ENCODE results near the gene PTPN7. TPM values are rescaled to one million over a fixed set of nuclear protein-coding genes. Genes with fewer than 3 reads are reported as not detected.
A peak's percentile ranks its signal among the peaks of the same experiment; 100 is the strongest.
"Not testable (repeated sequence)": the region's sequence is repeated elsewhere in the genome, so short reads cannot be mapped to it uniquely, and the experiment has no call there.

PTPN7 gene
- total RNA-seq, 1 donor from 2014 or later, result not detected

- DNase-seq (ENCODE audit: low read depth), result peak; percentile 81
These were observed 29.7 kb upstream of the PTPN7 start for GRCh38 chr1:202189918-202190715.

- peak; percentile 71 for DNase-seq (ENCODE audit: low read depth)
These were observed 28.8 kb upstream of the PTPN7 start for GRCh38 chr1:202189001-202189790.

GRCh38 chr1:202187697-202188407 is 27.4 kb upstream of the PTPN7 start:
- DNase-seq (ENCODE audit: low read depth), result peak; percentile 33

GRCh38 chr1:202187041-202187671 is 26.8 kb upstream of the PTPN7 start:
- no peak for DNase-seq (ENCODE audit: low read depth)

- DNase-seq (ENCODE audit: low read depth), result no peak
These were observed 25.9 kb upstream of the PTPN7 start for GRCh38 chr1:202186327-202186726.

- DNase-seq (ENCODE audit: low read depth), result peak; percentile 87
These were observed 24.5 kb upstream of the PTPN7 start for GRCh38 chr1:202184750-202185460.

GRCh38 chr1:202182040-202182877 is 21.9 kb upstream of the PTPN7 start:
- DNase-seq (ENCODE audit: low read depth), result peak; percentile 6

- no peak for DNase-seq (ENCODE audit: low read depth)
These were observed 21.2 kb upstream of the PTPN7 start for GRCh38 chr1:202181586-202181985.

- DNase-seq (ENCODE audit: low read depth), result not testable (repeated sequence)
These were observed 20.3 kb upstream of the PTPN7 start for GRCh38 chr1:202180751-202181139.

- no peak for DNase-seq (ENCODE audit: low read depth)
These were observed 19.7 kb upstream of the PTPN7 start for GRCh38 chr1:202179828-202180750.

GRCh38 chr1:202176949-202177927 is 16.8 kb upstream of the PTPN7 start:
- no peak for DNase-seq (ENCODE audit: low read depth)

- no peak for DNase-seq (ENCODE audit: low read depth)
These were observed 13.6 kb upstream of the PTPN7 start for GRCh38 chr1:202173993-202174392.

GRCh38 chr1:202172015-202172355 is 11.6 kb upstream of the PTPN7 start:
- no peak for DNase-seq (ENCODE audit: low read depth)

GRCh38 chr1:202171292-202172014 is 11.1 kb upstream of the PTPN7 start:
- DNase-seq (ENCODE audit: low read depth), result no peak

- peak; percentile 83 for DNase-seq (ENCODE audit: low read depth)
These were observed 10.3 kb upstream of the PTPN7 start for GRCh38 chr1:202170726-202171125.

- no peak for DNase-seq (ENCODE audit: low read depth)
These were observed 8.5 kb upstream of the PTPN7 start for GRCh38 chr1:202168861-202169260.

All from myocyte (in vitro differentiated cells).